ENCODE measurements around the gene CTSO. TPM values are rescaled to one million over a fixed set of nuclear protein-coding genes. Genes with fewer than 3 reads are reported as not detected.
A peak's percentile ranks its signal among the peaks of the same experiment; 100 is the strongest.

CTSO gene
- total and polyA plus RNA-seq, 2 donors from 2014 or later, result 22.9 to 40.3 TPM

DNA sequence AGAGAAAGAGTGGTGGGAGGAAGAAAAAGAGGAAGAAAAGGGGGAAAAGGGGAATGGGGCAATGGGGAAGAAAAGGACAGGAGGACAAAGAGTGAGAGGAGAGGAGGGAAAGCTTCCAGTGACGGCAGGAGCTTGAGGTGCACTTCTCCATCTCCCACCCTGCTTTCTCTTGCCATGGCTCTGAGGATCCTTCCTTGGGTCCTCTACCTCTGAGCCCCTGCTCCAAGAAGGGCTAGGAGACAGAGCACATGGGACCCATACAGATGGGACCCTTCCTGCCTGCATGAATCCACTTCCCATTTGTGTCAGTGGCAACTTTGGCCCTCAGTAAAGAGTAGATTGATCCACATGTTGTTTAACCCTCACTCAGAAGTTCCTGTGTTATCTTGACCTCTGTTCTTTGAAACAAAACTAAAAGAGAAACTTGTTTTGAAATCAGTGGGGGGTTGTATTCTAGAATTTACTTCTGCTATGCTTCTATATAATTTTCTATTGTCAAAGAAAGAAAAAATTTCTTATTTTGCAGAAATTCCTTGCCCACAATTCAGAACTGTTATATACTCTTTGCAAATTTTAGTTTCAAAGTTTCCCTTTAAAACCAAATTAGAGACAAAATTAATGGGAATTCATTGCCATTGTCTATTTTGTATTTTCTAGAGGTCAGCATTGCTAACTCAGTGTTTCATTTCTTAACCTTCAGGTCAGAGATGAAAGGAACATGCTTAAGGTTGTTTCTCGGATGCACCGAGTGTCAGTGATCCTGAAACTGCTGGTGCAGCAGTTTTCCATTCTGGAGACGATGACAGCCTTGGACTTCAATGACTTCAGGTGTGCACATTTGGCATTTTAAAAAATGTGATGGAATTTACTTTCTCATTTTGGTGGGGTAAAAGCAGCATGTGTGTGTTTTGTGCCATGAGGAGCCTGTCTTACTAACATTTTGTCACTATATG is 45.2 kb downstream of the CTSO start:
- no peak overlapping the region for H3K27ac ChIP-seq (ENCODE audit: low read depth in 2 of 2, low read length in 2 of 2)
- no peaks in the 10 kb centered on the region for H3K27me3 ChIP-seq (ENCODE audit: control insufficient read depth, insufficient read depth, low read length)
- H3K4me1 ChIP-seq (ENCODE audit: control insufficient read depth in 2 of 3, insufficient read depth in 2 of 3, low read depth in 1 of 3, low read length in 3 of 3), result no peaks in the 10 kb centered on the region
- H3K36me3 ChIP-seq (ENCODE audit: control insufficient read depth in 2 of 3, insufficient read depth in 3 of 3, low read length in 3 of 3), result no peaks in the 10 kb centered on the region
- H3K9me3 ChIP-seq (ENCODE audit: control insufficient read depth in 2 of 3, insufficient read depth in 1 of 3, low read length in 3 of 3), result no peaks in the 10 kb centered on the region
- DNase-seq (no peak), FAIRE-seq (no peak)
- H3K9ac ChIP-seq (ENCODE audit: low read length in 3 of 3), result no peak overlapping the region
- TF ChIP-seq, protein P1, sequence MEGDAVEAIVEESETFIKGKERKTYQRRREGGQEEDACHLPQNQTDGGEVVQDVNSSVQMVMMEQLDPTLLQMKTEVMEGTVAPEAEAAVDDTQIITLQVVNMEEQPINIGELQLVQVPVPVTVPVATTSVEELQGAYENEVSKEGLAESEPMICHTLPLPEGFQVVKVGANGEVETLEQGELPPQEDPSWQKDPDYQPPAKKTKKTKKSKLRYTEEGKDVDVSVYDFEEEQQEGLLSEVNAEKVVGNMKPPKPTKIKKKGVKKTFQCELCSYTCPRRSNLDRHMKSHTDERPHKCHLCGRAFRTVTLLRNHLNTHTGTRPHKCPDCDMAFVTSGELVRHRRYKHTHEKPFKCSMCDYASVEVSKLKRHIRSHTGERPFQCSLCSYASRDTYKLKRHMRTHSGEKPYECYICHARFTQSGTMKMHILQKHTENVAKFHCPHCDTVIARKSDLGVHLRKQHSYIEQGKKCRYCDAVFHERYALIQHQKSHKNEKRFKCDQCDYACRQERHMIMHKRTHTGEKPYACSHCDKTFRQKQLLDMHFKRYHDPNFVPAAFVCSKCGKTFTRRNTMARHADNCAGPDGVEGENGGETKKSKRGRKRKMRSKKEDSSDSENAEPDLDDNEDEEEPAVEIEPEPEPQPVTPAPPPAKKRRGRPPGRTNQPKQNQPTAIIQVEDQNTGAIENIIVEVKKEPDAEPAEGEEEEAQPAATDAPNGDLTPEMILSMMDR (IDR thresholded peaks at IDR 0.05; ENCODE audit: borderline replicate concordance, extremely low read depth, insufficient read depth), result no peak
- no peak overlapping the region for H3K4me3 ChIP-seq (ENCODE audit: low read length in 3 of 3)
- intact Hi-C loops (cut with DNase I), result no loop called here

DNA sequence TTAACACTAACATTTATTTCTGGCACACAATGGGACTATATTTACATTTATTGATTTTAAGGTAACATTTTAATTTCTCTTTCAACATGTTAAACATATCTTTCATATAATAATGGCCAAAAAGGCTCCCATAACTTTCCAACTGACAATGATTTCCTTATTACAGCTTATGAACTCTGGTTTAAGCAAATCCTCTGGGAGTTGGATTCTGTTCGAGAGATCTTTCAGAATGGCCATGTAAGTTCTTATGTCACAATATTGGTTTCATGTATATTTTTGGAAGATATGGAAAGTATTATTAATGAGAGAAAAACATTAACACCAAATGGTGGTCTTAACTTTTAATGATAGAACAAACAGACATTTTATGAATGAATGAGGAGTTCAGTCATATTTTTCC is 46.1 kb downstream of the CTSO start:
- Histone ChIP-seq H3K27ac (ENCODE audit: low read depth in 2 of 2, low read length in 2 of 2) (no peak overlapping the region), H3K9ac (ENCODE audit: low read length in 3 of 3) (no peak overlapping the region), H3K4me3 (ENCODE audit: low read length in 3 of 3) (no peak overlapping the region), H3K4me1 (ENCODE audit: control insufficient read depth in 2 of 3, insufficient read depth in 2 of 3, low read depth in 1 of 3, low read length in 3 of 3) (no peaks in the 10 kb centered on the region), H3K9me3 (ENCODE audit: control insufficient read depth in 2 of 3, insufficient read depth in 1 of 3, low read length in 3 of 3) (no peaks in the 10 kb centered on the region), H3K36me3 (ENCODE audit: control insufficient read depth in 2 of 3, insufficient read depth in 3 of 3, low read length in 3 of 3) (no peaks in the 10 kb centered on the region), H3K27me3 (ENCODE audit: control insufficient read depth, insufficient read depth, low read length) (no peaks in the 10 kb centered on the region)
- FAIRE-seq (no peak), DNase-seq (no peak)
- TF ChIP-seq, protein P1 (IDR thresholded peaks at IDR 0.05; ENCODE audit: borderline replicate concordance, extremely low read depth, insufficient read depth), result no peak
- intact Hi-C loops (cut with DNase I), result no loop called here

DNA sequence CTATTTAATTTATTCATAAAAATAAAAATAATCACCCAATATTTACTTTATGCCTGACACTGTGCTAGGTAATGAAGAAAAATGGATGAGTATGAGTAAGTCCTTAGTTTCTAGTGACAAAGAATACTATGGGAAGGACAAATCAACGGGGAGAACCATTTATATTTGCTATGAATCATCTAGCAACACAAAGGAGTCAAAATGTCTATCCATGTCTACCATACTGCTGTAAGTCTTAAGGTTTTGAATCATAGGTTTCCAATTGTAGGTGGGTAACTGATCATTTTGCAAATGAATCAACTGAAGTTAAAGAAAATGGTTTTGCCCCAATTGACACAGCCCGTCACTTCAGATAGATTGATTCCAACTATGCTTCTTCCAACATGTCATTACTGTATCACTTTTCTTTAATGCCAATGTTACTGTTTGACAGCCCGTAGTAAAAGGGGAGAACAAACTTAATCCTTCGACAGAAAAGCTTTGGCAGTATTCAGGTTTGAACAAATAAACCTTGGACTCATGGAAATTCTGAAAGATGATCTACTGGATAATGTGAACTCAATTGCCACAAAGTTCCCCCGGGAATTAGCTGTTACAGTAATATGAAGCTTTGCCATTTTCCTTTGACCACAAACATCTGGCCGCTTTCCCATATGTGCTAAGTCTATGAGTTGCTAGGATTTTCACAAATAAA is 47.0 kb downstream of the CTSO start:
- Histone ChIP-seq H3K27ac (ENCODE audit: low read depth in 2 of 2, low read length in 2 of 2) (no peak overlapping the region), H3K4me3 (ENCODE audit: low read length in 3 of 3) (no peak overlapping the region)
- no peak for FAIRE-seq

More for the DNA sequence above, 47.0 kb downstream of the CTSO start:
- Histone ChIP-seq H3K9ac (ENCODE audit: low read length in 3 of 3) (no peak overlapping the region), H3K27me3 (ENCODE audit: control insufficient read depth, insufficient read depth, low read length) (no peaks in the 10 kb centered on the region), H3K36me3 (ENCODE audit: control insufficient read depth in 2 of 3, insufficient read depth in 3 of 3, low read length in 3 of 3) (no peaks in the 10 kb centered on the region), H3K4me1 (ENCODE audit: control insufficient read depth in 2 of 3, insufficient read depth in 2 of 3, low read depth in 1 of 3, low read length in 3 of 3) (no peaks in the 10 kb centered on the region), H3K9me3 (ENCODE audit: control insufficient read depth in 2 of 3, insufficient read depth in 1 of 3, low read length in 3 of 3) (no peaks in the 10 kb centered on the region)
- intact Hi-C loops (cut with DNase I), result no loop called here
- TF ChIP-seq, protein P1 (IDR thresholded peaks at IDR 0.05; ENCODE audit: borderline replicate concordance, extremely low read depth, insufficient read depth), result no peak
- peak in 2 of 5 donors; percentile 57 to 87 for DNase-seq

Data from kidney (tissue), 14 donors.